Left colon (tissue), 2 donors: ENCODE results near the gene SERPINH1. TPM values are rescaled to one million over a fixed set of nuclear protein-coding genes. Genes with fewer than 3 reads are reported as not detected.

Experiments used
- ATAC-seq: fragments of 200-7000 bp; cut with Tn5 transposase; one replicate; pipeline ENCODE4 v1.9.1; 2020; ENCODE audit warnings: mild to moderate bottlenecking, moderate library complexity
- DNase-seq, 2 donors: peaks; one replicate each; pipeline ENCODE4 v3.0.0-alpha.2; 2020
- intact Hi-C, 2 donors: fragments of 100-400 bp; cut with DNase I in 1 of 2; cut with micrococcal nuclease in 1 of 2; formaldehyde crosslinking; loops; one replicate each; pipeline versions ENCODE4 v1.11.2 to v1.14.0; 2022; cut with DNase I, micrococcal nuclease
- total RNA-seq, 2 donors: library from RNA; stranded (reverse); fragmentation: NEBNext Ultra II Directional; extraction: Animal tissue kit (Norgen Biotek cat#: 25700); gene quantifications; one replicate each; pipeline ENCODE4 v1.2.1, GENCODE V29; 2021
- donor health status: DM: no; HTN: no; CAD: no.
- donor health status: DM: yes; HTN: yes; CAD: no.

SERPINH1 gene
- total RNA-seq, 2 donors from 2014 or later = 24.0 to 41.5 TPM

DNA sequence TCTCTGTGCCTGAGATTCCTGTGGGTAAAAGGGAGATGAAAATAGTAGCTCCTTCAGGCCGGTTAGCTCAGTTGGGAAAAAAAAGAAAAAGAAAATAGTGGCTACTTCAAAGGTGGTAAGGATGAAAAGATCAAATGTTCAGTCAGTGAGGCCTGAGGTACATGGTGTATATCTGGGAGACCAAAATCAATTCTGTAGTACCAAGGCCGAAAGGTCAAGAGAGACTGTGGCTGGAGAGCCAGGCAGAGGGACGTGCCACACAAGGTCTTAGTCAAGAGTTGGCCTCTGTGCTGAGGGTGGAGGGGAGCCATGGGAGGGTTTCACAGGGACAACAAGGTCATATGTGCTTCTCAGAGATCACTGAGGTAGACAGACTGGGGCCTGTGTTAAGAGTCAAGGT, 31.5 kb upstream of the SERPINH1 start:
- no peak for DNase-seq
- intact Hi-C loops = loop anchor here (5.0 kb wide), 3 partner anchors 83 to 143 kb away; no protein-coding TSS in a partner anchor
- no peak for ATAC-seq

DNA sequence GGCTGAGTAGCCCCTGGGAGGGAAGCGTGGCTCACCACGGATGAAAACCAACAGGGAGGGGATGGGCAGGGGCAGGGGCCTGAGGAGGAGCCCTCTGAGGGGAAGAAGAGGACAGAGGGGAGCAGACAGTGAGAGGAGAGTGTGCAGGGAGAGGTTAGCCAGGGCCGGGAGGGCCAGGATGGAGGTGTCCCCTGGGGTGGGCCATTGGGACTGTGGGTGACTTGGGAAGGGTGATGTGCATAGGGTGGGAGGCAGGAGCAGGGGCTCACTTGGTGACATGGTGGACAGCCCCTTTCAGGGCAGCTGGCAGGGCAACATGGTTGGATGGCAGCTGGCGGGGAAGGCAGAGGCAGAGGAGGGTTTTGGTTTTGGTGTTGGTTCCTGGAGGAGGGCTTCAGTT, 30.7 kb upstream of the SERPINH1 start:
- ATAC-seq (no peak), DNase-seq (no peak)
- intact Hi-C loops = loop anchor here (5.0 kb wide), 3 partner anchors 84 to 144 kb away; no protein-coding TSS in a partner anchor

DNA sequence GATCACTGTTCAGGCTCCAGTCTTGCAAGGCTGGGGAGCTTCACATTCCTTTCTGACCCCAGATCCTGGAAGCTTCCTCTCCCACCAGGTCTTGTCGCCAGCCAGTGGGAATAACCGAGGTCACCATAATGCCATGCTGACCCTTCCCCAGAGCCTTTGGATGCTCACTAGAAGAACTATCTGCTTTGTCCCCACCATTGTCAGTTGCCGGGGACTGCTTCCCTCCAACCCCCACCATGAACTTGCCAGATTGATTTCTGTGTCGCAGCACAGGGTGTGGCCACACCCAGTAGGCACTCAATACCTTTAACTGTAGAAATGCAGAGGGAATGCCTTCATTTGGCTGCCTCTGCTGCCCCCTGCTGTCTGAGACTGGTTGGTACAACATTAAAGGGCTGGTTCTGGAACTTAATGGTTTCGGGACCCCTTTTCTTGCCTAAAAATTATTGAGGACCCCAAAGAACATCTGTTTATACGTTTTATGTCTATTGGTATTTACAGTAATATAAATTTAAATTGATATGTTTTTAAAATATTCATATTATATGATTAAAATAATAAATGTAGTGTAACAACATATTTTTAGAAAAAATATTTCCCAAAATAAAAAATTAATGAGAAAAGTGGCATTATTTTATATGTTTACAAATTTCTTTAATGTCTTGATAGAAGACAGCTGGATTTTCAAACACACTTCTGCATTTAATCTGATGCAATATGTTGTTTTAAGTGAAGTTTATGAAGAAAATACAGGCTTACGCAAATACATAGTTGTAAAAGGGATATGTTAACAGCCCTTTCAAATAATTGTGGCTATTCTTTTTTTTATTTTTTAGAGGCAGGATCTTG, 29.6 kb upstream of the SERPINH1 start:
- intact Hi-C loops = loop anchor here (5.0 kb wide), 3 partner anchors 85 to 145 kb away; no protein-coding TSS in a partner anchor
- peak; percentile 51 to 77 for DNase-seq
- peak; percentile 64 for ATAC-seq

DNA sequence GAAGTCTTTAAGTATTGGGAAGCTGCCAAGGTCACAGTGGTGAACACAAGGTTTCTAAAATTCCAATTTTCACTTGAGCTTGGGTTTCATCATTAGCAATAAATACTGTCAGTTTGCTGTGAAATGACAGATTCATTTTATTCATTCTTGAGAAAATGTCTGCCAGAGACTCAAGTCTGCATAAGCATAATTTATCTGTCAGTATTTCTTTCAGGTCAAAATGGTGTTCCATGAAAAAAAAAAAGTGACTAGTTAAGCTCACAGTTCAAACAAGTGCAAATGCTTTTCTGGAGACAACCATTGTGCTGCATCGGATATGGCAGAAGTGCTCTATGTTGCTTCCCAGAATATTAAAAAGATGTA, 28.2 kb upstream of the SERPINH1 start:
- no peak for ATAC-seq
- intact Hi-C loops = loop anchor here (5.0 kb wide), 3 partner anchors 87 to 147 kb away; no protein-coding TSS in a partner anchor
- DNase-seq = no peak

DNA sequence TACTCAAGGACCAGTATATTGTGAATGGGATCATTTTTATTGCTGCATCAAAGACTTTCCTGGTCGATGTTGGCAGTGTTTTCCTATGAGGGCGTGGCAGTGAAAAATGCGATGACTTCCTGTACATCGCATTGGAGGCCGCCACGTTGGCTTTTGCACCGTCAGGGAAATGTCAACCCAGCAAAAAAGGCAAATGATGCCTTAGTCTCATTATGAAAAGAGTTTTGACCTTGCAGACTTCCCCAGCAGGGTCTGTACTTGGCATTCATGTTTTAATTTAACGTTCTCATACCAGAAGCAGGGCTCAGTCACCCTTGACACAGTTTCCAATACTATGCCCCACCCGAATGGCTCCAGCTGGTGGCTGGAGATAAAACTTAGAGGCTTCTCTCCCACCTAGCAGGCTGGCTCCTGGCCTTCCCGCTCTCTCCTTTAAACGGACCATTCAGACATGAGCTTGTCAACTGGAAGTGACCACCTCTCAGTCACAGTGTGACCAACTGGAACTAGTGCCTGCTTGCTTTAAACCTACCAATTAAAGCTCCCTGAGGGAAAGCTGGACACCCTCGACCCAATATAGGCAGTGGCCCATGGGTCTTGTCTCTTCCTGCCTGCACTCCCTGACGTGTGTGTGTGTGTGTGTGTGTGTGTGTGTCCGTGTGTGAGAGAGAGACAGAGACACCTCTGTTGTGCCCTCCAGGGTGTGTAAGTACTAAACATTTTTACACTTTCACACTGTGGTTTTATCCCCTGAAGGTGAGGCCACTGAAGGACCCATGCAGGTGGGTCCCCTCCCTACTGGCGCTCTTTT, 27.6 kb upstream of the SERPINH1 start:
- DNase-seq (peak; percentile 70 to 80), ATAC-seq (peak; percentile 88)
- intact Hi-C loops = loop anchor here (5.0 kb wide), 3 partner anchors 87 to 147 kb away; no protein-coding TSS in a partner anchor

DNA sequence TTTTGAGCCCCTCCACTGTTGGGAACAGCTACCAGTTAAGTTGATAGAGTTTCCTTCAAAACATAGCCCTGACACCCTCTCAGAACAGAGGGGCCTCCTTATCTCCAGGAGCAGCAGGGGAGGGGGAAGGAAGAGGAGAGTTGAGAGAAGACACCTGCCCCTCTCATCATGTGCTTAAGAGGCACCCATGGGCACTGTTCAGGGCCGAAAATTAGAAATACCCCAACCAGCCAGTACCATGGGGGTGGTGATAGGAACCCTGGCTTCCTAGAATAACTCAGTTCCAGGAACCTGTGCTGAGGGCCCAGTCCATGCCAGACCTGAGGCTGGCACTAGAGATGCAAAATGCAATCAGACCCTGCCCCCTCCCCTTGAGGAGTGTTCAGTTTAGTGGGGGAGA, 27.0 kb upstream of the SERPINH1 start:
- ATAC-seq (no peak), DNase-seq (no peak)
- intact Hi-C loops = no loop called here

DNA sequence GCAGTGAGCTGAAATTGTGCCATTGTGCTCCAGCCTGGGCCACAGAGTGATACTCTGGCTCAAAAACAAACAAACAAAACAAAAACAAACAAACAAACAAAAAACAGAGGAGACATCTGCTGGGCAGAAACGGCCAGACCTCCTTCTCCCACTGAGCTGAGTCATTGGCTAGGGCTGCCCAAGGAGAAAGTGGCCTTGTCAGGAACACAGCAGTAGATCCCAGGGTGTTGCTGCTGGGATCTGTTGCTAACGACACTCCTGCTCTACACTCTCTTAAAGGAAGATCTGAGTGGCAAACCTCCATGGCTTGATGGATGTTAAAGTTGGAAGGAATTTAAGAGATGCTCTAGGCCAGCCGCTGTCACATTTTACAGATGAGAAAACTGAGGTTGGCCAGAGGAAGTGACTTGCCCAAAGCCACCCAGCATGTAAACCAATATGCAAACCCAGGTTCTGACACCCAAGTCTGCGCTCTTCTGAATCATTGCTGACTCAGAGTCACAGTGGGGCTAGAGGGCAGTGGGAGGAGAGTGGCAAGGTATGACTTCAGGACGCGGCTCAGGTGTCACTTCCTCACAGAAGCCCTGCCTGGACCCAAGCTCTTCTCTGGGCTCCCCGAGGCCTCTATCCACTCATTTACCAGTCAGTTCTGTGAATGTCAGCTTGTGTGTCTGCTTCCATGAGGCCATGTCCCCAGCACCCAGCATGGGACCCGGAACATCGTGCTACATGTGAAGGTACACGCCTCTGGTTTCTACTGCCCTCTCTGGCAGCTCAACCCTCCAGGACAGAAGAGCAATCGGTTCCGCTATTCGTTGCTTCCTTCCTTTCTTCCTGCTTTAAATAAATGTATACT, 25.0 kb upstream of the SERPINH1 start:
- intact Hi-C loops = no loop called here
- ATAC-seq (no peak), DNase-seq (no peak)

DNA sequence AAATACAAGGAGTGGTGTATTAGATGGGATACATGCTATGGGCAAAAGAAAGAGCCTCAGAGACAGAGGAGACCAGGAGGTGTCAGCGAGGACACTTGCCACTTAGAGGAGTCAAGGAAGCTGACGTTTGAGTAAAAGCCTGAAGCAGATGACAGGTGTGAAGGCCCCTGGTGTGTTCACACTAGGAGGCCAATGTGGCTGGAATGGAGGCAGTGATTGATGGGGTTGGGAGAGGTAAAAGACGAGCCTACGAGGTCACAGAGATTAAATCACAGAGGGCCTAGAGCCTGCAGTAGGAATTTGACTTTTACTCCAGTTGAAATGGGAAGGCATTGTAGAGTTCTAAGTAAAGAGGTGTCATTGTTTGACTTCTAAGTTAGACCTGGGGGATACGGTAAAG, 24.3 kb upstream of the SERPINH1 start:
- intact Hi-C loops = no loop called here
- DNase-seq (no peak), ATAC-seq (no peak)

DNA sequence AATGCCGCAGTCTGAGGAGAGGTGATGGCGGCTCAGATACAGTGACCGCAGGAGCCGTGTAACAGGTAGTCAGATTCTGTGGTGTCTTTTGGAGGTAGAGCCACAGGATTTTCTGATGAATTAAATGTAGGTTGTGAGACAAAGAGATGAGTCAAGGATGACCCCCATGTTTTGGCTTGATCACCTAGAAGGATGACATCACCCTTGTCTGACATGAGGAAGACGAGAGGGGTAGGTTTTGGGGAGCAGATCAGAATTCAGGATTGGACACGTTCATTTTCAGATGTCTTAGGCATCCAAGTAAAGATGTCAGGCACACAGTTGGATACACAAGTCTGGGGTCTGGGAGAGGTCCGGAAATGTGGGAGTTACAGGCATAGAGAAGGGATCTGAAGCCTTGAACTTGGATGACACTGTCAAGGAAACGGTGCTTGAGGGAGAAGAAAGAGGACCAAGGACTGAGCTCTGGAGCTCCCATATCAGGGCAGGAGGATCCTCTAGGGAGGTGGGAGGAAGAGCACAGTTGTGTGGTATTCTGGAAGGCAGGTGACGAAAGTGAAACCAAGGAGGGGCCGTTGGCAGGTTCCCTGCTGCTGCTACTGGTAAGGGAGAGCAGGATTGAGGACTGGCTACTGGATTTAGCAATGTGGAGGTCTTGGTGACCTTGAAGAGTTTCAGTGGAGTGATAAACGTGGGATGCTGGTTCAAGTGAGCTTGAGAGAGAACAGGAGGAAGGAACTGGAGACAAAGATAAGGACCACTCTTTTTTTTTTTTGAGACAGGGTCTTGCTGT, 23.7 kb upstream of the SERPINH1 start:
- no peak for DNase-seq
- intact Hi-C loops = no loop called here
- no peak for ATAC-seq

DNA sequence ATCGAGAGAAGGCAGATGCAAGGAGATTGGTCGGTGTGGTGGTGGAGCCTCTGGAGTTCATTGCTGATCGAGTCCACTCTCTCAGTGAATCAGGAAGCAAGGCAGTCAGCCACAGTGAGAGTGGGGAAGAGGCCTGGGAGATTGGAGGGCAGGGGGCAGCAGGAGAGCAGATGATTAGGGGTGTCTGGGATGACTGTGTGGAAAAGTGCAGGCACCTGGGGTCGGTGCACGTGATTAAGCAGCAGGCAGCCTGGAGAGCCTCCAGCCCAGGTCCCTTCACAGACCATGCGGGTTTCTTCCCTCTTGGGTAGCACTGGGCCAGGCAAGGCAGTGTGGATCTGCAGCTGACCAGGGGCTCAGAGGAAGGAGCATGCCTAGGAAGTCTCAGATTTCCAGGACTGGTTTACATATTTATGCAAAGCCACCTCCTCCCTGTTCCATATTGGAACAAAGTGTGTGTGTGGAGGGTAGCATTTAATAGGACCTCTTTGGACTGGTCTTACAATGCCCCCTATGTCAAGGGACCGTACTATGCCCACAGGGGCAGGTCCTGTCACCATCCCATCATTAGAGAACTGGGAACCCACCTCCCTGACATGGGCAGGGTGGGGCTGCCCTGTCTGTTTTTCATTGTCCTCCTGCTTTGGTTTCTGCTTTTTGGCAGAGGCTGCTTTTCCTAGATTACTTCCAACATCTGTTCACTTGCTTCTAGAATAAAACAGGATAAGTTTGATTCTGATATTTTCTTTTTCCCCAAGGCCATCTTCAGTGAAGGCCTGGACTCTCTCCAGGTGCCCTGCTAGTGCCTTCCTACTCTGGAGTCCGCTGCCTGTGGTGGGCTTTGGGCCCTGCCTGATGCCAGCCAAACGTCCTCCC, 22.4 kb upstream of the SERPINH1 start:
- DNase-seq (no peak), ATAC-seq (no peak)
- intact Hi-C loops = no loop called here

DNA sequence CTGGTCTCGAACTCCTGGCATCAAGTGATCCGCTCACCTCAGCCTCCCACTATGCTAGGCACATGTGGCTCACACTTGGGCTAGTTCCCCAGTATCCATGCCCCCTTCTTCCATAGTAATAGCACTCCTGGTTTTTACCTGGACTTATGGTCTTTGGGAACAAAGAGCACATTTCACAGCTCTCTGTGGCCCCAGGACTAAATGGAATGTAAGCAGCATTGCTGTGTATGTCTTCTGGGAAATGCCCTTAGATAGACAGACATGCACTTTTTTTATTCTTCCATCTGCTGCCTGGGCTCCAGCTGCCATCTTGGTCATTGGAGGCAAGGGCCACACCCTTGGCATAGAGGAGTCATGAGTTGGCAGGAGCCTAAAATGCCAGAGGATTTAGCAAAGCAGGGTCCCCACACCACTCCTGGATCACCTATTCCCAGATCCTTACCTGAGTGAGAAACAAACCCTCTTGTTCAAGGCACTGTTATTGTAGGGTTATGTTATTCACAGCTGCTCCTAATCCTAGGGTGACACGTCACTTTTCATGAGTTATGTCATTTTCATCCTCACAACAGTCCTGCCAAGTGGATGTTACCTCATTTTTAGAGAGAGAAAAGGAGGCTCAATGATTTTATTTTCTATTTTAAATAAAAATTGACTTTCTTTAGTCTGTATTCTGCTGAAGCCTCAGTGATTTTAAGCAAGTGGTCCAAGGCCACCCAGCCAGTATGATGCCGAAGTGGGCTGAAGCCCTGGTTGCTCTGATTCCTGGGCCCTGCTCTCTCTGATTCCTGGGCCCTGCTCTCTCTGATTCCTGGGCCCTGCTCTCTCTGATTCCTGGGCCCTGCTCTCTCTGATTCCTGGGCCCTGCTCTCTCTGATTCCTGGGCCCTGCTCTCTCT, 20.6 kb upstream of the SERPINH1 start:
- no peak for DNase-seq
- ATAC-seq = no peak
- intact Hi-C loops = no loop called here

DNA sequence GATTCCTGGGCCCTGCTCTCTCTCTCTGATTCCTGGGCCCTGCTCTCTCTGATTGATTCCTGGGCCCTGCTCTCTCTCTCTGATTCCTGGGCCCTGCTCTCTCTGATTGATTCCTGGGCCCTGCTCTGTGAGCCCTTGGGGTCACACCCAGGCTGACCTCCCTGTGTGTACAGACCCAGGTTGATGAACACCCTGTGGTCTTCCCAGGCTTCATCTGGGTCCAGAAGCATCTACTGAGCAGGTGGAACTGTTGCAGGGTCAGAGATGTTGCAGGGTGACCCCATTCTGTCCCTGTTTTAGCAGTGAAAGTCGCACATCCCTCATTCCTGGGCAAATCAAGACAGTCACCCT, 20.0 kb upstream of the SERPINH1 start:
- intact Hi-C loops = no loop called here
- ATAC-seq (no peak), DNase-seq (no peak)

DNA sequence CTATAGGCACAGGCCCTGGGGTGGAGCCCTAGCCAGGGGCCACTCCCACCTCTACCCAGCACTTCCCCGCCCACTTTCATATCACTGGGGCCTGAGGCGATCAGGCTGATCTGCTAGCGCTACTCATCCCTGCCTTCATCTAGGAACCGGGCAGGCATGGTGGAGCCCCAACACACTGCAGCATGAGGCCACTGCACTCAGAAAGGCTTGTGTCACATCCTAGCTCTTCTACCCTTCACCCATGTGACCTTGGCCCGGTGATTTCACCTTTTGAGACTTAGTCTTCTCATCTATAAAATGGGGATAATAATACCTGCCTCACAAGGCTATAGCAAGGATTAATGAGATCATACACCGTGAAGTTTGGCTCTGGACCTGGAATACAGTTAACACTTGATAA, 18.2 kb upstream of the SERPINH1 start:
- ATAC-seq (peak; percentile 73), DNase-seq (peak in 1 of 2 donors; percentile 31)
- intact Hi-C loops = no loop called here

DNA sequence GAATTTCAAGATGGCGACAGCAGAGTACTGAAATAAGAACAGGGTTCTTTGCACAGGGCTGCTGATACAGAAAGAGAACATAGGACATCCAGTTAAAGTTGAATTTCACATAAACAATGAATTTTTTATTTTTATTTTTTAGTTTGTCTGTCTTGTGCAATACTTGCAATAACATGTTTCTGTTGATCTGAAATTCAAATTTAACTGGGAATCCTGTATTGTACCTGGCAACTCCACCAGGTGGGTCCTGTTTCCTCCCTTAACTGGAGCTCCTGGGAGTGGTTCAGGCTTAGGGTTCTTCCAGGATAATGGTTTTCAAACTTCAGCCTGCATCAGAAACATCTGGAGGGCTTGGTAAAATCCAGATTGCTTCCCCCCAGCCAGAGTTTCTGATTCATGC, 14.9 kb upstream of the SERPINH1 start:
- DNase-seq (no peak), ATAC-seq (no peak)
- intact Hi-C loops = no loop called here

DNA sequence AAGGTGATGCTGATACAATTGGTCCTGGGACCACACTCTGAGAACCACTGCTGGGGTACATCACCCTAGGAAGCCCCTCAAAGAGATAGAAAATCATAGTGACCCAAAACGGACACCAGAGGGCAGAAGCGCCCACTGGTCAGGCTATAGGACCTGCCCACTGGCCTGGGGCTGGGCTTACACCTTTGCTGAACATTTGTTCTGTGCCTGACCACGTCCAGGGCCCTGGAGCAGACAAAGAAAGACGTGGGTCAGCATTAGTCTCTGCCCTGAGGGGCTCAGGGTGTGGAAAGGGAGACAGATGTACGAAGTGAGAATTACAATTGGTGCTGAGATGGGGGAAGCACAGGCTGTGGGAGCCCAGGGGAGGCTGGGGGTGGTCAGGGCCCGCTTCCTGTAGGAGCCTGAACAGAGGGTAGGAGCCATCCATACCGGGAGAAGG, 14.4 kb upstream of the SERPINH1 start:
- ATAC-seq (peak; percentile 85), DNase-seq (peak in 1 of 2 donors; percentile 63)
- intact Hi-C loops = no loop called here

DNA sequence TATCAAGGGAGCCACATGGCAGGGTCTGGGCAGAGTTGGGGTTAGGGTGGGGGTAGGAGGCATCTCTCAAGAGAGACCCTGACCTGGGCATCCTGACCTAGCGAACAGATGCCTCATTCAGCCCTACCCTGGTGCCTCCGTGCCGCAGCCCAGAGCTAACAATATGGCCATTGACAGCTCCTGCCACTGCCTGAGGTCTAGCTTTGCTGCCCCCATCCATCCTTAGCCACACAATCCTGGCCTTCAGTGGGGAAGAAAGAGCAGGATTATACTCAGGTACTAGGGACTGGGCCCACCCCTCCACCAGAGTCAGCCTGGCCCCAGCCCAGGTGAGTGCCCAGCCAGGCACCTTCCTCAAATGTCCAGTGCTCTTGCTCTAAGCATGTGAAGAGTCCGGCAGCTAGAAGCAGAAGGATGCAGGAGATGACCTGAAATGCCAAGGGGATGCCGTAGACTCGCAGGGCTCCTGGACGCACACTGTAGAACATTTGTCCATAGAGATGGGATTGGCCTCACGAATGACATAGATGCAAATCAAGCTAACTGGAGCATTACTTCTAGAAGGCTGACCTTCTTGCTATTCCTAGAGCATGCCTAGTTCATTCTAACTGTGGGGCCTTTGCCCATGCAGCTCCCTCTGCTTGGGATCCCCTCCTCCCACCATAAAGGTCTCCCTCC, 13.3 kb upstream of the SERPINH1 start:
- ATAC-seq (no peak), DNase-seq (no peak)
- intact Hi-C loops = no loop called here
